ENCODE measurements around the gene SENP1. TPM values are rescaled to one million over a fixed set of nuclear protein-coding genes. Genes with fewer than 3 reads are reported as not detected.

SENP1 gene
- polyA plus RNA-seq, 1 donor from 2014 or later, result 14.0 TPM

GRCh38 chr12:48019639-48020265 is 86.1 kb downstream of the SENP1 start:
- H3K9me2 ChIP-seq (ENCODE audit: insufficient read depth, low read length), result no peaks in the 10 kb centered on the region

GRCh38 chr12:48018618-48018995 is 87.3 kb downstream of the SENP1 start:
- Histone ChIP-seq H3K9me3 (ENCODE audit: low read length) (no peaks in the 10 kb centered on the region), H3K27me3 (ENCODE audit: insufficient read depth, low read depth, low read length) (no peaks in the 10 kb centered on the region), H4K20me1 (ENCODE audit: insufficient read depth) (no peaks in the 10 kb centered on the region), H3K4me2 (ENCODE audit: low read length) (no peak overlapping the region), H3K9ac (ENCODE audit: low read length) (no peak overlapping the region), H3K36me3 (ENCODE audit: insufficient read depth, low read length) (no peaks in the 10 kb centered on the region), H3F3A (ENCODE audit: insufficient read depth, low read length, poor library complexity, severe bottlenecking) (no peaks in the 10 kb centered on the region), H2AFZ (ENCODE audit: low read depth, low read length) (no peak overlapping the region), H3K9me2 (ENCODE audit: insufficient read depth, low read length) (no peaks in the 10 kb centered on the region), H3K79me2 (replicated peaks; ENCODE audit: insufficient read depth, low read length) (no peaks in the 10 kb centered on the region), H3K27ac (ENCODE audit: low read length) (no peak overlapping the region), H3K4me3 (ENCODE audit: low read length) (no peak overlapping the region)
- TF ChIP-seq TAF1 (IDR thresholded peaks at IDR 0.05; ENCODE audit: low read depth) (no peak), REST (IDR thresholded peaks at IDR 0.05; ENCODE audit: borderline replicate concordance) (no peak), RAD21 (conservative IDR thresholded peaks at IDR 0.05) (no peak), EZH2 (IDR thresholded peaks at IDR 0.05; ENCODE audit: borderline replicate concordance, insufficient read depth, low read length, poor library complexity, severe bottlenecking) (no peak), MXI1 (conservative IDR thresholded peaks at IDR 0.05; ENCODE audit: poor library complexity, severe bottlenecking) (no peak)

More at GRCh38 chr12:48019639-48020265, 86.1 kb downstream of the SENP1 start:
- no peak overlapping the region for H3K27ac ChIP-seq (ENCODE audit: low read length)
- no peaks in the 10 kb centered on the region for H3K36me3 ChIP-seq (ENCODE audit: insufficient read depth, low read length)
- H4K20me1 ChIP-seq (ENCODE audit: insufficient read depth), result no peaks in the 10 kb centered on the region
- no peak overlapping the region for H2AFZ ChIP-seq (ENCODE audit: low read depth, low read length)
- H3K79me2 ChIP-seq (replicated peaks; ENCODE audit: insufficient read depth, low read length), result no peaks in the 10 kb centered on the region
- H3K4me3 ChIP-seq (ENCODE audit: low read length), result no peak overlapping the region
- TF ChIP-seq EZH2 (IDR thresholded peaks at IDR 0.05; ENCODE audit: borderline replicate concordance, insufficient read depth, low read length, poor library complexity, severe bottlenecking), result no peak
- TF ChIP-seq POLR2AphosphoS5 (IDR thresholded peaks at IDR 0.05), result no peak
- TF ChIP-seq MXI1 (conservative IDR thresholded peaks at IDR 0.05; ENCODE audit: poor library complexity, severe bottlenecking), result no peak
- no peak for TF ChIP-seq REST (IDR thresholded peaks at IDR 0.05; ENCODE audit: borderline replicate concordance)
- no peak for TF ChIP-seq RAD21 (conservative IDR thresholded peaks at IDR 0.05)
- TF ChIP-seq EP300 (conservative IDR thresholded peaks at IDR 0.05; ENCODE audit: poor library complexity, severe bottlenecking), result no peak
- TF ChIP-seq TAF1 (IDR thresholded peaks at IDR 0.05; ENCODE audit: low read depth), result no peak
- no peak for TF ChIP-seq SMC3 (conservative IDR thresholded peaks at IDR 0.05; ENCODE audit: poor library complexity)
- no peak for TF ChIP-seq CTCF (IDR thresholded peaks at IDR 0.05; ENCODE audit: poor library complexity, severe bottlenecking)
- no peaks in the 10 kb centered on the region for H3K27me3 ChIP-seq (ENCODE audit: insufficient read depth, low read depth, low read length)
- no peaks in the 10 kb centered on the region for H3K9me3 ChIP-seq (ENCODE audit: low read length)
- no peaks in the 10 kb centered on the region for H3F3A ChIP-seq (ENCODE audit: insufficient read depth, low read length, poor library complexity, severe bottlenecking)
- no peak overlapping the region for H3K9ac ChIP-seq (ENCODE audit: low read length)
- no peak overlapping the region for H3K4me2 ChIP-seq (ENCODE audit: low read length)
